GM21526 (cell line): ENCODE measurements around the gene PRSS36.
"Not testable (repeated sequence)": the region's sequence is repeated elsewhere in the genome, so short reads cannot be mapped to it uniquely, and the experiment has no call there.

Experiments used
- ATAC-seq: cut with Tn5 transposase; IDR thresholded peaks from one replicate; pipeline ENCODE4 v1.9.1; 2021; ENCODE audit warnings: moderate library complexity; ENCODE audit not compliant: unreplicated experiment, low FRiP score

The PRSS36 gene

GRCh38 chr16:31149894-31150890 lies at the start of gene PRSS36:
Gene PRSS36, minus strand, starts transcription at chr16:31150066. Its CDS starts 31 bp downstream, at chr16:31150035.
- no peak for ATAC-seq

DNA sequence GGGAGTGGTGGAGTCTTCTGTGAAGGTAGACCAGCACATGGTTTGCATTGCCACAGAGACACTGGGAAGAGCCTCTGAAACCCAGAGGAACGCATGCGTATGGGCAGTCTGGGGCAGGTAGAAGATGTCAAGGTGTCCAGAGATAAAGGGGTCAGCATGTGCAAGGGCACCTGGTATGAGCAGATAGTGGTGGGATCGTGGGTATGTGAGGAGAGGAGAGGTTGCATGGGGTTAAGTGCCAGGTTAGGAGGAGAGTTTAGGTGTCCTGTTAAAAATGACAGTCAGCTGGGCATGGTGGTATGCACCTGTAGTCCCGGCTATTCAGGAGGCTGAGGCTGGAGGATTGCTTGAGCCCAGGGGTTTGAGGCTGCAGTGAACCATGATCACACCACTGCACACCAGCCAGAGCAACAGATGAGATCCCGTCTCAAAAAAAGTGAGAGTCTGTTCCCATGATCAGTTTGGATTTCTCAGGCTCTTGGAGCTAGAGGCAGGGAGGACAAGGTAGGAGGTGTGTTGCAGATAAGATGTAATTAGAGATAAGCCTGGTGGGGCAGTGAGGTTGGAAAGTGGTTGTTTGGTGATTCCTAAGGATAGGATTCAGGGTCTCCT lies 49.7 kb upstream of the PRSS36 start:
- ATAC-seq, result no peak

DNA sequence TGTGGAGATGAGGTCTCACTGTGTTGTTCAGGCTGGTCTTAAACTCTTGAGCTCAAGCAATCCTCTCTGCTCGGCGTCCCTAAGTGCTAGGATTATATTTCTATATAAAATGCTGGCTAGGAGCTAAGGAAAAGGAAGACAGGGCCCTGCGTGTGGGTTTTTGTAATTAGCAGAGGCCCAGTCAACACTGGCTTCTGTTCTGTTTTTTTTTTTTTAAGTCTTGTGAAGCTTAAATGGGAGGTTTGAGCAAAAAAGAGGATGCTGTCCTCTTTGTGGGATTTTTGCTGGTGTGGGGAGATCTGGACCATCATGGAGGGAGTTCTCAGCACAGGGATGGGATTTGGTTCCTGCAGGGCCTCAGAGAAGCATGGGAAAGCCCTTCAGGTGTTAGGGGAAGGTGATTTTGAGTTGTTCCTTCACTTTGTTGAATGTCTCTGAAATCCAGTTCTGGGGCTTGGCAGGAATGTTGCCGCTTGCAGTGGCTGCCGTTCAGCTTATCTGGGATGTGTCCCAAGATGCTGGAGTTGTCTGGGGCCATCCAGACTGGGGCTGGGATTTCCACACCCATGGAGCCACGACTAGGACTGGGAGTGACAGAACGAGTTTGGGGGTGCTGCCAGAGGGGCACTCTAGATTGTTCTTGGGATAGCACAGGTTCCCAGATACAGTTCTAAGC lies 48.5 kb upstream of the PRSS36 start:
- no peak for ATAC-seq

GRCh38 chr16:31196324-31197088 lies 46.6 kb upstream of the PRSS36 start:
- no peak for ATAC-seq

GRCh38 chr16:31195861-31196260 lies 46.0 kb upstream of the PRSS36 start:
- ATAC-seq, result not testable (repeated sequence)

DNA sequence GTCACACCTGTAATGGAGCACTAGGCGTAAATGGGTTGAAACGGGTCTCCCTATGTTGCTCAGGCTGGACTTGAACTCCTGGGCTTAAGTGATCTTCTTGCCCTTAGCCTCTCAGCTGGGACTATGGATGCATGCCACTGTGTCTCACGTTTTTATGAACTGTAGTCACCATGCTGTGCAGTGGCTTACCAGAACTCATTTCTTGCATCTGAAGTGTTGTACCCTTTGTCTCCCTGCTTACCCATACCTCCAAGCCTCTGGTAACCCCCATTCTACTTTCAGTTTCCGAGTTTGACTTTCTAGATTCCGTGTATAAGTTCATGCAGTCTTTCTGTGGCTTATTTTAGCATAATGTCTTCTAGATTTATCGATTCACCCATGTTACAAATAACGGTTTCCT lies 45.0 kb upstream of the PRSS36 start:
- no peak for ATAC-seq

DNA sequence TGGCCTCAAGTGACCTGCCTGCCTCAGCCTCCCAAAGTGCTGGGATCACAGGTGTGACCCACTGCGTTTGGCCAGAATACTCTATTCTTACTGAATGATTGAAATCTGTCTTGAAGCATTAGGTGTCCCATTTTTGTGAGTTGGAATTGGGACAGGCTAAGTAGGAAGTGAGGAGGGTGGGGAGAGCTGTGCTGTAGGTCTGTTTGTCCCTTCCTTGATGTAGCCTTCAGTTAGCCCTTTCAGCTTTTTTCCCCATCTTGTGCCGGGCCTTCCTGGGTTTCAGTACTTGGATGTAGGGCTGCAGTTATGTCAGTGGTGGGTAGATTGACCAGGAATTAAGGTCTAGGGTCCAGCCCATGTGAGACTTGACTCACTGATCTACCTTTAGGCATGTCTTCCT lies 44.0 kb upstream of the PRSS36 start:
- ATAC-seq, result no peak

DNA sequence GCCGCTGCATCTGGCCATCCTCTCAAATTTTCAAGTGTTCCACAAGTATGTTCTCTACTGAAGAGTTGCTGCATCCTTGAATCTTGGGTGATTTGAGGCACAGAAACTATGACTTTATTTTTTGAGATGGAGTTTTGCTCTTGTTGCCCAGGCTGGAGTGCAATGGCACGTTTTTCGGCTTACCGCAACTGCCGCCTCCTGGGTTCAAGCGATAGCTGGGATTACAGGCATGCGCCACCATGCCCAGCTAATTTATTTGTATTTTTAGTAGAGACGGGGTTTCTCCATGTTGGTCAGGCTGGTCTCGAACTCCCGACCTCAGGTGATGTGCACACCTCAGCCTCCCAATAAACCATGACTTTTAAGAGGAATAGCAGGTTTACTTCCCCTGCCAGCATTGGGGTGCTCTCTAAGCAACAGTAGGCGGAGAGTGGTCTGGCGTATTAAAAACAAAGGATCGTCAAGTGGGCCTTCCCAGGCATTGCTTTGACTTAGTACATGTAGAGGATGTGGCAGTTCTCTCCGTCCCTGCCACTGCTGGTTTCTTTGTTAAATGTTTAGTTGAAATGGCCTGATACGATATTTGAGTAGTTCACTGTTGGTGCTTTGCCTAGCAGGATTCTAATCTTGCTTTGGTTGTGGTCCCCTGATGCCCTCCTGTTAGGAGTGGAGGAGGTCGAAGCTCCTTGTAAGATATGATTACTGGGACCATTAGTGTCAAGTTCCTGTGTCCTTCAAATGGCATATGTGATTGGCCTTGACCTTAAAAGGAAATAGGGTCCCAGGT lies 43.2 kb upstream of the PRSS36 start:
- ATAC-seq, result no peak

DNA sequence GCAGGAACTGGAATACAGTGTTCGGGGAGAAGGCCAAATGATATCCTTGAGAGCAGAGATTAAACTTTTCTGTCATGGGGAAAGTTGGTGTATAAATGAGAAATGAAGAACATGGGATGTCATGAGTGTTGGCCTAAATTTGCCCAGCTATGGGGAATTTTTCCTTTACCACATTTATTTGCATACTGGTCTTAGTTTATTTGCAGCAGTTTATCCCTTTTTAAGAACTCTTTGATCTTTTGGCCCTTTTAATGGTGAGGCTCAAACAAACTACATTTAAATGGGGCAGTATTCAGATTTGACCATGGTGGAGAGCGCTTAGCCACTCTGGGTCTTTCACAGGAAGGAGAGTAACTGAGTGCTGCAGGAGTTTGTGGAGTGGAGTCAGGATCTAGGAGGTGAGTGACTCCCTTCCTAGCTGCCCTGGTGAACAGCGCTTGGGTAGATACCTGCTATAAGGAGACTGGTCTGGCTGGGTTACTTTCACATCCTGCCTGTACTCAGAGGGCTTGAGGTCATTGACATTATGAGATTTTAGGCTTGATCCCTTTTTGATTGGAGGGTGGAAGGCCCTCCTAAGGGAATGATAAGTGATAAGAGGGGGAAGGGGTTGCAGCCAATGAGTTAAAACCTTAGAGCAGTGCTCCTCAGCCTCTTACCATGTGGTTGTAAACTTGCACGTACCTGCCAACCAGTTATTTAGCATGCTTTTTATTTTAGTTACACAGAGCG lies 42.0 kb upstream of the PRSS36 start:
- ATAC-seq, result no peak

DNA sequence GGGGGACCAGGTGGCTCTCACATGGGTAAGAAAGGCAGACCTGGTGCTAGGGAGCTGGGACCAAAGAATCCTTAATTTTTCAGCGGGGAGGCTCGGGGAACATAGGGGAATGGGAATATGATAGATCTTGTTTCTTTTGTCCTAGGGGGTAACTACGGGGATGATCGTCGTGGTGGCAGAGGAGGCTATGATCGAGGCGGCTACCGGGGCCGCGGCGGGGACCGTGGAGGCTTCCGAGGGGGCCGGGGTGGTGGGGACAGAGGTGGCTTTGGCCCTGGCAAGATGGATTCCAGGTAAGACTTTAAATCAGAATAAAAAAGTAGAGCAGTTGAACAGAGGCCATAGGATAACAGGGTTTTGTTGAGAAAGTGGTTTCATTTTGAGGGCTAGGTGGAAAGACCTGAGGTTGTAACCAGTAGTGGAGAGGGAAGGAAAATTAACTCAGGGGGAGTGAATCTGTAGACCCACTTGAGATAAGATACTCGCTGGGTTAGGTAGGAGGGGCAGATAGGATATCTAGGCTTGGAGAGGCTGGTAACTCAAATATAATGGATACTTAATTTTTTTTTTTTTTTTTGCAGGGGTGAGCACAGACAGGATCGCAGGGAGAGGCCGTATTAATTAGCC lies 41.1 kb upstream of the PRSS36 start:
- ATAC-seq, result no peak

GRCh38 chr16:31190061-31190460 lies 40.2 kb upstream of the PRSS36 start:
- no peak for ATAC-seq

DNA sequence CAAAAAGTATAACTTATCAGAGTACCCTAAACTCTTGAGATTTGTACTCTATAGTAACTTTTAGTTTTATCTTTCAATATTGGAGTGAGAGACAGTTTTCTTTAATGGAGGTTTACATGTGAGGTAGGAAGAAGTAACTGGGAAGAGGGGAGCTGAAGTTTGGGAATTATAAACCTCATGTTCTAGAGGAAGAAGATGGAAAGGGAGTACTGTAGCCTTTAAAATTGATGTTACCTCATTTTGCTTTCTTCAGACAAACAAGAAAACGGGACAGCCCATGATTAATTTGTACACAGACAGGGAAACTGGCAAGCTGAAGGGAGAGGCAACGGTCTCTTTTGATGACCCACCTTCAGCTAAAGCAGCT lies 39.5 kb upstream of the PRSS36 start:
- no peak for ATAC-seq

- ATAC-seq, result no peak
These were observed 38.9 kb upstream of the PRSS36 start for GRCh38 chr16:31188450-31189411.

DNA sequence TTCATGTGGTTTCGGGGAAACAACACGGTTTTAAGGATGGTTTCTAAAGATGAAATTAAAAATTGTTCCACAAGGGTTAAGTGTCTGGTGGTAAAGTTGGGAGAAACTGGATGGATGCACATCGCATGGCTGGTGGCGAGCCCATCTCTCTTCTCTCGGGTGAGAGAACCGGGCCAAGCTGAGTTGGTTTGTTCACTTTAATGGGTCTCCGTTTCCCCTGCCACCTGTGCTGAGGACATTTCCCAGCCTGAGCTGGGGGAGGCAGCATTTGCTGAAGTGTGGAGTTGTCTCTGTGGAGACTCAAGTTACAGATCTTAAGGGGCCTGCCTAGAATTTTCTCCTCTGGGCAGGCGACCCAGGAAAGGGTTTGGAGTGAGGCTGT lies 37.9 kb upstream of the PRSS36 start:
- ATAC-seq, result no peak

- ATAC-seq, result no peak
These were observed 37.3 kb upstream of the PRSS36 start for GRCh38 chr16:31186930-31187807.

GRCh38 chr16:31186176-31186575 lies 36.3 kb upstream of the PRSS36 start:
- ATAC-seq, result no peak

- ATAC-seq, result no peak
These were observed 35.5 kb upstream of the PRSS36 start for GRCh38 chr16:31185339-31185738.
